ENCODE data around the gene SRCAP.
A peak's percentile ranks its signal among the peaks of the same experiment; 100 is the strongest.

SRCAP gene

DNA sequence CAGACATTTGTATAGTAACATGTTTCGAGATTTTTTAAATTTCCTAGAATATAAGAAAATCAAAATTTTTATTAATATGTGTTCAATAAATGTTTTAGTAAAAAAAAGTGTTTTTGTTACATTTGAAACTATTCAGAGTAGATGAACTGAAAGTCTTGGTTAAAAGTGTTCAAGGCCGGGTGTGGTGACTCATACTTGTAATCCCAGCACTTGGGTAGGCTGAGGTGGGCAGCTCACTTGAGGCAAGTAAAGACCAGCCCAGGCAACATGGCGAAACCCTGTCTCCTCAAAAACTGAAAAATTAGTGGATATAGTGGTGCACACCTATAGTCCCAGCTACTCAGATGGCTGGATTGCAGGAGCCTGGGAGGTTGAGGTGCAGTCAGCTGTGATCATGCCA is 32.4 kb downstream of the SRCAP start:
- no peak for DNase-seq (ENCODE audit: low read depth in 2 of 2)

DNA sequence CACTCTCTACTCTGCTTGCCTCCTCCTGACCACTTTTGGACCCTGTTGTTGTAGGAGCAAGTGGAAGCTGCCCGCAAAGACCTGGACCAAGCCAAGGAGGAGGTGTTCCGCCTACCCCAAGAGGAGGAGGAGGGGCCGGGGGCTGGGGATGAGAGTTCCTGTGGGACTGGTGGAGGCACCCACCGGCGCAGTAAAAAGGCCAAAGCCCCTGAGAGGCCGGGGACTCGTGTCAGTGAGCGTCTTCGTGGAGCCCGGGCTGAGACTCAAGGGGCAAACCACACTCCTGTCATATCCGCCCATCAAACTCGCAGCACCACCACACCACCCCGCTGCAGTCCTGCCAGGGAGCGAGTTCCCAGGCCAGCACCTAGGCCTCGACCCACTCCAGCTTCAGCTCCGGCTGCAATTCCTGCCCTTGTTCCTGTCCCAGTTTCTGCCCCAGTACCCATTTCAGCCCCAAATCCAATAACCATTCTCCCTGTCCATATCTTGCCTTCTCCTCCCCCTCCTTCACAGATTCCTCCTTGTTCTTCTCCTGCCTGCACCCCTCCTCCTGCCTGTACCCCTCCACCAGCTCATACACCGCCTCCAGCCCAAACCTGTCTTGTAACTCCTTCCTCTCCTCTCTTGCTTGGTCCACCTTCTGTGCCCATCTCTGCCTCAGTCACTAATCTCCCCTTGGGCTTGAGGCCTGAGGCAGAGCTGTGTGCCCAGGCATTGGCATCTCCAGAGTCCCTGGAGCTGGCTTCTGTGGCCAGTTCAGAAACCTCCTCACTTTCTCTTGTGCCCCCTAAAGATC is 38.2 kb downstream of the SRCAP start:
- DNase-seq (ENCODE audit: low read depth in 2 of 2), result no peak

DNA sequence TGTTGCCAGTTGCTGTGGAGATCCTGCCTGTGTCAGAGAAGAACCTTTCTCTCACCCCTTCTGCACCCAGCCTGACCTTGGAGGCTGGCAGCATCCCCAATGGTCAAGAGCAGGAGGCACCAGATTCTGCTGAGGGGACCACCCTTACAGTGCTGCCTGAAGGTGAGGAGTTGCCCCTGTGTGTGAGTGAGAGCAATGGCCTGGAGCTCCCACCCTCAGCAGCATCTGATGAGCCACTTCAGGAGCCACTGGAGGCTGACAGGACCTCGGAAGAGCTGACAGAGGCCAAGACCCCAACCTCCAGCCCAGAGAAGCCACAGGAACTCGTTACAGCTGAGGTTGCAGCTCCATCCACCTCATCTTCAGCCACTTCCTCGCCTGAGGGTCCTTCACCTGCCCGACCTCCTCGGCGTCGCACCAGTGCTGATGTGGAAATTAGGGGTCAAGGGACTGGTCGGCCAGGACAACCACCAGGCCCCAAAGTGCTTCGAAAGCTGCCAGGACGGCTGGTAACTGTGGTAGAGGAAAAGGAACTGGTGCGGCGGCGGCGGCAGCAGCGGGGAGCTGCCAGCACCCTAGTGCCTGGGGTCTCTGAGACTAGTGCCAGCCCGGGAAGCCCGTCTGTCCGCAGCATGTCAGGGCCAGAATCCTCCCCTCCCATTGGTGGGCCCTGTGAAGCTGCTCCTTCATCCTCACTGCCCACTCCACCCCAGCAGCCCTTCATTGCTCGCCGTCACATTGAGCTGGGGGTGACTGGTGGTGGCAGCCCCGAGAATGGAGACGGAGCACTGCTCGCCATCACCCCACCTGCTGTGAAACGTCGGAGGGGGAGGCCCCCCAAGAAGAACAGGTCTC is 39.0 kb downstream of the SRCAP start:
- DNase-seq (ENCODE audit: low read depth in 2 of 2), result no peak

DNA sequence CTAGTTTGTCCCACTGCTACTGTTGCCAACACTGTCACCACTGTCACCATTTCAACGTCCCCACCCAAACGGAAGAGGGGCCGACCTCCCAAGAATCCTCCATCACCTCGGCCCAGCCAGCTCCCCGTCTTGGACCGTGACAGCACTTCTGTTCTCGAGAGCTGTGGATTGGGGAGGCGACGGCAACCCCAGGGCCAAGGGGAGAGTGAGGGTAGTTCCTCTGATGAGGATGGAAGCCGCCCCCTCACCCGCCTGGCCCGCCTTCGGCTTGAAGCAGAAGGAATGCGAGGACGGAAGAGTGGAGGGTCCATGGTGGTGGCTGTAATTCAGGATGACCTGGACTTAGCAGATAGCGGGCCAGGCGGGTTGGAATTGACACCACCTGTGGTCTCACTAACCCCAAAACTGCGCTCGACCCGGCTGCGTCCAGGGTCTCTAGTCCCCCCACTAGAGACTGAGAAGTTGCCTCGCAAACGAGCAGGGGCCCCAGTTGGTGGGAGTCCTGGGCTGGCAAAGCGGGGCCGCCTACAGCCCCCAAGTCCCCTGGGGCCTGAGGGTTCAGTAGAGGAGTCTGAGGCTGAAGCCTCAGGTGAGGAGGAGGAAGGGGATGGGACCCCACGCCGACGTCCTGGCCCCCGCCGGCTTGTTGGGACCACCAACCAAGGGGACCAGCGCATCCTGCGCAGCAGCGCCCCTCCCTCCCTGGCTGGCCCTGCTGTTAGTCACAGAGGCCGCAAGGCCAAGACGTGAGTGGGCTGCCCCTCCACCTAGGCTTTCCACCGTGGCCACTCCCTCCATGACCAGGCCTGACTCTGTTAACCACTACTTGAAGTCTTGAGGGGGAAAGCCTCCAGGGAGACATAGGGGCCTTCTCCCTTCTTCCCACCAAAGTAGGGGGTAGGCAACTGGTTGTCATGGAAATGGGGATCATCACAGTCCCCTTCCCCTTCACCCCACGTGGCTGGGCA is 40.3 kb downstream of the SRCAP start:
- no peak for DNase-seq (ENCODE audit: low read depth in 2 of 2)

DNA sequence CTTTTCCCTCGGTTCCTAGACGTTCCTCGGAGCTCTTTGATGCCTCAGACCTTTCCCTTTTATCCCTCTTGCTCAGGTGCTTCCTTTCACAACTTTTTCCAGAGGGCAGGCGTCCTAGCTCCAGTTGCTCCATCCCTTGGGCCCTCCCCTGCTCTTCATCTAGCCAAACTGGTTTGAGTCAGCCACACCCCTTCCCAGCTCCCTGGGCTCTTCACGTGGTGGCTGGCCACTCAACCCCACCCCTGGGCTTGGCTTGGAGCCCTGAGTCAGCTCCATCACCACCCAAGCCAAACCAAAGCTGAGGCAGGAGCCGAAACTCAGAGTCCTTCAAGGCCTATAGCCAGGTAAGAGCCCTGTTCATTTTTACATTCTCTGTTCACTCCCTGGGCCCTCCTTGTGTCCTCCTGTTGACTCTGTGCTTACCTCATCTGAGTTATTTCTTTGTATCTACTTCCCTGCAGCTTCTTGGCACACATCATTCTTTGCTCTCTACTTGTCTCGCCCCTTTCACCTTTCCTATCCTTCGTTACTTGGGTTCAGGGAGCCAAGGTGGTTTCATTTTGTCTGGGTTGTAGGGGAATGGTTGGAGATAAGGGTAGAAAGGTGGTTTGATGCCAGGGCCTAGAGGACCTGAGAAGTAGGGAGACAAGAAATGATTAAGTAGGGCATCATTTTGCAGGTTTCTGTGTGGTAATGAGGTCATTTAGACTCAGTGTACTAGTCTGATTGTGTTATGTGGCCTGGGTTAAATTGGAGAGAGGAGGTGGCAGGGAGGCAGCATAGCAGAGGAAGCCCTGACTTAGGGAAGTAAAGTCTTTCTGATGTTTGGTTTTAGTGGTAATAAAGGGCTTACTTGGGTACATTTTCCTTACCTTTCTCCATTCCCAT is 41.6 kb downstream of the SRCAP start:
- DNase-seq (ENCODE audit: low read depth in 2 of 2), result peak in 1 of 2 donors; percentile 9

DNA sequence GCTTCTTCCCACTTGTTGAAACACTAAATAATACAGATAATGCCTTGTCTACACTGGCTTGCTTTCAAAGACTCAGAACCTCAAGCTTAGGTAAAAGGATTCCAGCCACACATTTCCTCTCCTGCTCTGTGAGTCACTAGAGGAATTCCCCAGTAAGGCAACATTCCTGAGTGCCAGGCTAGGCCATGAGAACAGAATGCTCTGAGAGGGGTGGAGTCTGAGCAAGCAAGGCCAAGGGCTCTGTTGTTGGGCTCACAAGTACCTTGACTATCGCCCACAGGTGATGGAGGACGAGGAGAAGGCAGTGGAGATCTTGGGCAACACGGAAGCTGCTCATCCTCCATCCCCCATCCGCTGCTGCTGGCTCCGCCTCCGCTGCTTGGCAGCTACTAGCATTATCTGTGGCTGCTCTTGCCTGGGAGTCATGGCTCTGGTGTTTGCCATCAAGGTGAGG is 42.5 kb downstream of the SRCAP start:
- no peak for DNase-seq (ENCODE audit: low read depth in 2 of 2)

DNA sequence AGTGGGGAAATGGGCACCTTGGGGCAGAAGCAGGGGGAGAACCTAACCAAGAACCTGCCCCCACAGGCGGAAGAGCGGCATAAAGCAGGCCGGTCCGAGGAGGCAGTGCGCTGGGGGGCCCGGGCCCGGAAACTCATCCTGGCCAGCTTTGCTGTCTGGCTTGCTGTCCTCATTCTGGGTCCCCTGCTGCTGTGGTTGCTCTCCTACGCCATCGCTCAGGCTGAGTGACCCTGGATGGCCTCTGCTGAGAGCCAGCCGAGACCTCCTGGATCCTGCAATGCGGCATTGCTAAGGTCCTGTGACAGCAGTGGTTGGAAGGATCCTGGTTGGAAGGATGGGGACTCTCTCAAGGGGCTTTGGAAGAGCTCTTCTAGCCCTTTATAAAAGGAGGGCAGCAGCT is 44.7 kb downstream of the SRCAP start:
- no peak for DNase-seq (ENCODE audit: low read depth in 2 of 2)

DNA sequence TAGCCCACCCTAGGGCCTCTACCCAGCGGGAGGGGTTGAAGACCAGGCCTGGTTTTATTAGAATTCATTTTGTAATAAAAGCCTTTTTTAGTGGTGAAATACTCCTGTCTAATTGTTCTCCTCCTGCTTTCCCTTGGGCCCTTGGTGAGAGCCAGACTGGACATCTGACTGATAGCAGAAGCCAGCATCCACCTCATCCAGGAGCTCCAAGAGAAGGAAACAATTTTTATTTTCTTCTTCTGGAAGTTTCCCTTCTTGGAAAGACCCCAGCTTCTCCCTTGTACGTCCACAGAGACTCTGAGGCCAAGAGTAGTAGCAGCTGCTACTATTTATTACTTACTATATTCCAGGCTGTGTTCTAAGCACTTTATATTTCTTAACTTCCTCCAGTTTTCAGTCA is 45.2 kb downstream of the SRCAP start:
- no peak for DNase-seq (ENCODE audit: low read depth in 2 of 2)

DNA sequence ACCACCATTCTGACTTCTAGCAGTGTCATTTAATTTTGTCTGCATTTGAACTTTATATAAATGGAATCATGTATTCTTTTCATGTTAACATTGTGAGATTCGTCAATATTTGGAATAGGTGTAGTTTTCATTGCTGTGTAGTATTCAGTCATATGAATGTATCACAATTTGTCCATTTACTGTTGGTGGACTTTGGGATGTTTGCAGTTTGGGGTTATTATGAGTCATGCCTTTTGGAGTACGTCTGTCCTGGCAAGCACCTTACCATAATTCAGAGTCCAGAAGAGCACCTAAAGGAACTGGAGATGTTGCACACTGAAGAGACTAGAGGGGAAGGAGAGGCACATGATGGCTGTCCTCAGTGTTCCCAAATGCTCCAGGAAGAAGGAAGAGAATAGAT is 46.1 kb downstream of the SRCAP start:
- no peak for DNase-seq (ENCODE audit: low read depth in 2 of 2)

DNA sequence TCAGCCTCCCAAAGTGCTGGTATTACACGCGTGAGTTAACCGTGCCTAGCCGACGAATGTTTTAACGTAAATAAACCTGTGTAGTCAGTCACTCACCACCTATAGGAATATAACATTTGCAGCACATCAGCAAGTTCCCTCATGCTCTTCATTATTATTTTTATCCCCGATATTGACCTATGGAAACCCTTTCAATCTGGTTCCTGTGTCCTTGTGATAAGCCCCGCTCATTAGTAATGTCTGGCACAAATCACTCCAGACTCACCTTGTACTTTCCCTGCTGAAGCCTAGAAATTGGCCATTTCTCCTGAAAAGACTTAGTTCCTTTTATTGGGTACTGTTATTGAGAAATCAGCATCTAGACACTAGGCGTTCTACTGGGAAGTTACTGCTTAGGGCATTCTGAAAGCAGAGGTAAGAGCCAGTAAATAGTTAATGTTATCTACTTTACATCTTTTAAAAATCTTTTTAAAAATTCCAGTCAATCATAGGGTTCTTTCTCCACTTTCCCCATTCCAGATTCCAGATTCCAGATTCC is 47.7 kb downstream of the SRCAP start:
- DNase-seq (ENCODE audit: low read depth in 2 of 2), result no peak

DNA sequence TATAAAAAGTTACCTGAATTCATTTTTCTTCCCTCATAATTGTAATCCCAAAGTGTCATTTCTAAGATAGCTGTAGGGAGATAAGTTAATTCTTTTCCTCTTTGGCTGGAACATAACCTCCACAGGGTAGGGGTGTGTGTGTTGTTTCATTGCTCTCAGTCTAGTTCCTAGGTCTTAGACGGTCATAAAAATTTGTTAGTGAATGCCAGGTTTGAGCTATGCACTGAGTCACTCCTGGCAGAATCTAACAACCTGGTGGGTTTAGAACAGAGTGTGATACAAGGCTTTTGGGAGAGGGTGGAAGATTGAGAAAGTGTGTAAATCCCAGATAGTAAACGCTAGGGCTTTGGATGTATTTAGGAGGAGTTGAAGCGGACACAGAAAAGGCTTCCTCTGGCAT is 48.4 kb downstream of the SRCAP start:
- no peak for DNase-seq (ENCODE audit: low read depth in 2 of 2)

DNA sequence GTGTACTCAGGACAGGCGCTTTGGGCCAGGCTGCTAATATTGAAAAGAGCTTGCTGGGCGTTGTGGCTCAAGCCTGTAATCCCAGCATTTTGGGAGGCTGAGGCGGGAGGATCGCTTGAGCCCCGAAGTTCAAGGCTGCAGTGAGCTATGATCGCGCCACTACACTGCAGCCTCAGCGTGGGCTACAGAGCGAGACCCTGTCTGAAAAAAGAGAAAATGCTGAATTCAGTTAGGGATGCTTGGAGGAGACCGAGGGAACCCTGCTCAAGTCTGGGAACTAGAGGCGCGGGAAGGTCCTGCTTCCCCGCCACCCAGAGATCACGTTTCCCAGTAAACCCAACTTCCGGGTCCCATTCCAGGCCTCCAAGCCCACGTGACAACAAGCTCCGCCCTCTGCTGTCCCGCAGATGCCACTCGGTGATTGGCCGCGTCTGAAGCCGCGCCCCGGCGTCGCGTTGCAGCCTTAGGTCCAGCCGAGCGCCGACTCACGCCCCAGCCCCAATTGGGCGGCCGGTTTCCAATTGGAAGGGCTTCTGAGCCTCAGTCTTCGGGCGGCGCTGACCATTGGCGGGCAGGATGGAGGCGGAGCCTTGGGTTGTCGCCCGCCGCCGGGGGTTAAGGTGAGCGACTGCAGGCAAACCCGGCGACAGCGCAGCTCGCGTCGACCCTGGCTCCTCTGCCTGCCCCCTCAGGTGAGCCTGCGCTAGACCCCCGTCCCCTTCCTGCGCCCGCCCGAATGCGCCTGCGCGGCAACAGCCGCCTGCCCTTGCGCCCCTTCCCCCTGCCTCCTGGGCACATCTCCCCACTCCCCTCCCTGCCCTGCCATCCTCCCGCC is 49.0 kb downstream of the SRCAP start, which contains the start of gene PHKG2:
Gene PHKG2, plus strand, starts transcription at position 627 of the 835 bp plus-strand sequence. CDS start 396 bp downstream, outside the sequence.
- DNase-seq (ENCODE audit: low read depth in 2 of 2), result peak; percentile 98

DNA sequence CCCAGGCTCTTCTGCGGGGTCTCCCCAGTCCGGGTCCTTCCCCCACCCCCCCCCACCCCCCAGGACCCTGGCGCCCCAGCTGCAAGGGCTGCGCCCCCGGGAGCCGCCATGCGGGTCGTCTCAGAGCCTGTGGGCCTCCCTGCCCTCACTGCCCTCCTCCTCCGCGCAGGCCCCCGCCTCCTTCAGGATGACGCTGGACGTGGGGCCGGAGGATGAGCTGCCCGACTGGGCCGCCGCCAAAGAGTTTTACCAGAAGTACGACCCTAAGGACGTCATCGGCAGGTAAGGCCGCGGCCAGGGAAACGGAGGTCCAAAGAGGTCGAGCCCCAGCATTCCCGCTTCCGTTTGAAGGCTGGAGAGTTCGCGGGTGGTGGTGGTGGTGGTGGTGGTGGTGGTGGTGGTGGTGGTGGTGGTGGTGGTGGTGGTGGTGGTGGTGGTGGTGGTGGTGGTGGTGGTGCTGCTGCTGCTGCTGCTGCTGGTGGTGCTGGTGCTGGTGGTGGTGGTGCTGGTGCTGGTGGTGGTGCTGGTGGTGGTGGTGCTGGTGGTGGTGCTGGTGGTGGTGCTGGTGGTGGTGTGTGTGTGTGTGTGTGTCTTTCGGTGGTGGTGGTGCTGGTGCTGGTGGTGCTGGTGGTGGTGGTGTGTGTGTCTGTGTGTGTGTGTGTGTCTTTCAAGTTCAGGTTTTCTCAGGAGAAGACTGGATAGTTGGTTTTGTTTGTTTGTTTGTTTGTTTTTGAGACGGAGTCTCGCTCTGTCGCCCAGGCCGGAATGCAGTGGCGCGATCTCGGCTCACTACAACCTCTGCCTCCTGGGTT is 49.9 kb downstream of the SRCAP start:
- DNase-seq (ENCODE audit: low read depth in 2 of 2), result peak in 1 of 2 donors; percentile 15

DNA sequence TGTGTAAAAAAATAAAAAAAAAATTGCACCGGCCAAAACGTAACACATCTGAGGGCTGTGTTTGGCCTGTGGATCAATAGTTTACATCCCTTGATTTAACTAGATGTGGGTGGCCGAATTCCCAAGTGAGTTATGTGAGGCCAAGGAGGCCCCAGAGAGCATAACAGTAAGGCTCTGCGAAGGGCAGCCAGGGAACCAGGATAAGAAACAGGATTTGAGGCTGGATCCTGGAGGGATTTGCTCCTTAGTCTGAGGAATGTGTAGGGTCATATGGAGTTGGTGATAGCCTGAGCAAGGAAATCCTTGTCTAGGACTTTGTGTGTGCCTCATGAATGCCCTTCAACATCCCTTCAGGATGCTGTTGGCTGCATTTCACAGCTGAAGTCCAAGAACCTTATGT is 51.2 kb downstream of the SRCAP start:
- no peak for DNase-seq (ENCODE audit: low read depth in 2 of 2)

DNA sequence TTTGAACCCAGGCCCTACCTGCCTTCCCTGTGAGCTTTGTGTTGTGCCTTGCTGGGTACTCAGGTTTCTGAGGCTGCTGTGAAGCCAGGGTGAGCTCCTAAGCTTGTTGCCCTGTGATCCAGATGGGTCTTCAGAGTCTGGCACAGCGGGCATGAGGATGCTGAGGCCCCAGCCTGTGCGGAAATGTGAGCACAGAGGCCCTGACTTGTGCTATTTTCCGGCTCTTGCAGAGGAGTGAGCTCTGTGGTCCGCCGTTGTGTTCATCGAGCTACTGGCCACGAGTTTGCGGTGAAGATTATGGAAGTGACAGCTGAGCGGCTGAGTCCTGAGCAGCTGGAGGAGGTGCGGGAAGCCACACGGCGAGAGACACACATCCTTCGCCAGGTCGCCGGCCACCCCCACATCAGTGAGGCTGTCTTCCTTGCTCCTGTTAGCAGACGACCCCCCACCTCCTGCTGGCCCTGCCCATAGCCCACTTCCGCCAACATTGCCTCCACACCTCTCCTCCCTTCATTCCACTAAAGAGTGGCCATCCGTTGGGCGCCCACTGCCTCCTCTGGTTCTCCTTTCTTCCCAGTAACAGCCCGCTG is 52.0 kb downstream of the SRCAP start:
- no peak for DNase-seq (ENCODE audit: low read depth in 2 of 2)

DNA sequence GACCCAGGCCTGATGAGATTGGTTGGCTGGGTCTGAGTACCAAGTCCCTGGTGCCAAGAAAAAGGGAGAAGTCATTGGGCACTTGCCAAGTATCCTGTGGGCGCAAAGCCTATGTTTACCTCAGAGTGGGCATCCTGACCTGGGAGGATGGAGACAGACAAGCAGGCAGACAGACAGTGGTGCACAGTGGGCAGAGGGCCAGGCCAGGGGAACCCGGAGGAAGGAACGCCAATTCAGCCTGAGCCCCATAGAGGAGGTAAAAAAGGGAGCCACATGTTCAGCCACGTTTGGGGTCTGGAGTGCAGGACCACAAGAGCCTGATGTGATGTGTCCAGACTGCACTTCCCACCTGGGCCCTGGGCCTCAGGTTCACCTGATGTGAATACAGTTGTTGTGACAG is 54.6 kb downstream of the SRCAP start:
- DNase-seq (ENCODE audit: low read depth in 2 of 2), result no peak

DNA sequence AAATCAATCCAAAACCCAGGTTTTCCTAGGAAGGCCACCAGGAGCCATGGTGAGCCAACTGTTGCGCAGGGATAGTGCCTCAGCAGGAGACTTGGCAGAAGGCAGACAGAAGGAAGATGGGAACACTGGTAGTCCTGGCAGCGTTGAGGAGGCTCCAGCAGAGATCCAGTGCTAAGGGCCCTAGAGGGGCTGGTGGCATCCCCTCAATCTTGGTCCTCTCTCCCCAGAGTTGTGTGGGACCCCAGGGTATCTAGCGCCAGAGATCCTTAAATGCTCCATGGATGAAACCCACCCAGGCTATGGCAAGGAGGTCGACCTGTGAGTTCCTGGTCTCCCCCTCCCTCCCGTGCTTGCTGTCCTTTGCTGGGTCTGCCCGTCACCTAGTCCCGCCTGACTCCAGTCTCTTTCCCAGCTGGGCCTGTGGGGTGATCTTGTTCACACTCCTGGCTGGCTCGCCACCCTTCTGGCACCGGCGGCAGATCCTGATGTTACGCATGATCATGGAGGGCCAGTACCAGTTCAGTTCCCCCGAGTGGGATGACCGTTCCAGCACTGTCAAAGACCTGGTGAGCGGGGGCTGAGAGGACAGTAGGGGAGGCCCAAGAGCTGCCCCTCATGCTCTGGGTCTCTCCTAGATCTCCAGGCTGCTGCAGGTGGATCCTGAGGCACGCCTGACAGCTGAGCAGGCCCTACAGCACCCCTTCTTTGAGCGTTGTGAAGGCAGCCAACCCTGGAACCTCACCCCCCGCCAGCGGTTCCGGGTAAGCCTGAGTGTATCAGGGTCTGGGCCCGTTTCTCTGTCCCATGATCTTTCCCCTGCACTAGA is 57.2 kb downstream of the SRCAP start:
- DNase-seq (ENCODE audit: low read depth in 2 of 2), result no peak
